Cerebellar nuclear complex (tissue), 1 donor: ENCODE data around the gene PLXNA3.

Experiments
- DNase-seq, 2 experiments: peaks; one replicate each; lab custom pipeline; 2025; lab: John Stamatoyannopoulos, UW

Gene PLXNA3

DNA sequence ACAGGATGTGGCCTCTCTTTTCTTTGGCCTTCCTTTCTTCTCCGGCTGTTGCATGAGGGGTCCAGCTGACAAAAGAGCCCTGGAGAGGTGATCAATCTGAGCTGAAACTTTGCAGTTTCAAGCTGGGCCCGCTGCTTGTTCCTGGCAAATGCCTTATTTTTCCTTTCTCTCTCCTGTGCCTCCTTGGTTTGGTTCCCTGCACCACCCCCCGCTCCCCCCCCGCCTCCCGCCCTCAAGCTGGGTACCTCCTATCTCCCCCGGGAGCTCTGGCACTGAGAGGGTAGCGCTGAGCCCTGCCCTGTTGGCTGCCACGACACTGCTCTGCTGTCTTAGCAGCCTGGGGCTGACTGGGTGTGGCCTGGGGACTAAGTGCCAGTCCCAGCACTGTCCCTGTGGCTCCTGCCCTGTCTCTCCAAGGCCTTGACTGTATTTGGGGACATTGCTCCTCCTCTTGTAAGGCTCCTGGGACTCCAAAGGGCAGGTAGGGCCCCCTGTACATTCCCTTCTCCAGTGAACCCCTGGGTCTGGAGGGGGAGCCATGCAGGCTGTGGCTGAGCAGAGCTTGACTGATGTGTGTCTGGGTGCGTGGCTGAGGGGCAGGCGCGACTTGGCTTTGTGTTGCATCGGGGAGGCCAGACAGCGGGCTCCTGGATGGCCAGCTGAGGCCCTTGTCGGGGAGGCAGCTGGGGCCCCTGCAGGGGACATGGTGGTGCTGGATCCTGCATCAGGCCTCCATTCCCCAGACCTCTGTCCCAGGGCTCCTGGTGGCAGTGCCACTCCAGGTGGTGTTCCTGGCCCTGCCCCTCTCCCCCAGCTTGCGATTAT, 1.1 kb downstream of the PLXNA3 start:
- DNase-seq: no peak

- DNase-seq: no peak
Measured at GRCh38 chrX:154459832-154460231, 1.8 kb downstream of the PLXNA3 start.

GRCh38 chrX:154460326-154460725, 2.2 kb downstream of the PLXNA3 start:
- no peak for DNase-seq

DNA sequence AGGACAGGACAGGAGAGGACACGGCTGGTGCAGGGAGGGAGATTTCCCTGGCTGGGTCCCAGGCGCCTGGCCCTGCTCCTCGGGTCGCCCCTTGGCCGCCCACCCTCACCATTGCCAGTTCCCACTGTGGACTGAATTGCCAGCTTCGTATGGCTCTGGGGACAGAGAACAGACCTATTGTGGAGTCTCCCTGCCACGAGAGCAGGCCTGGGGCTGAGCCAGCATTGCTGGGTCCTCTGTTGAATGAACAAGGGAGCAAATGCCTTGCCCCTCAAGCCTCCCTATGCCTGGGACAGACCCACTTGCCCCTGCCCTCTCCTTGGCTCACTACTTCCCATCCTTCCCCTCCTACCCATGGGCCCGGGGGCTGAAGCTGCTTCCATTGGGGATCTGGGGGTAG, 4.3 kb downstream of the PLXNA3 start:
- DNase-seq: no peak

DNA sequence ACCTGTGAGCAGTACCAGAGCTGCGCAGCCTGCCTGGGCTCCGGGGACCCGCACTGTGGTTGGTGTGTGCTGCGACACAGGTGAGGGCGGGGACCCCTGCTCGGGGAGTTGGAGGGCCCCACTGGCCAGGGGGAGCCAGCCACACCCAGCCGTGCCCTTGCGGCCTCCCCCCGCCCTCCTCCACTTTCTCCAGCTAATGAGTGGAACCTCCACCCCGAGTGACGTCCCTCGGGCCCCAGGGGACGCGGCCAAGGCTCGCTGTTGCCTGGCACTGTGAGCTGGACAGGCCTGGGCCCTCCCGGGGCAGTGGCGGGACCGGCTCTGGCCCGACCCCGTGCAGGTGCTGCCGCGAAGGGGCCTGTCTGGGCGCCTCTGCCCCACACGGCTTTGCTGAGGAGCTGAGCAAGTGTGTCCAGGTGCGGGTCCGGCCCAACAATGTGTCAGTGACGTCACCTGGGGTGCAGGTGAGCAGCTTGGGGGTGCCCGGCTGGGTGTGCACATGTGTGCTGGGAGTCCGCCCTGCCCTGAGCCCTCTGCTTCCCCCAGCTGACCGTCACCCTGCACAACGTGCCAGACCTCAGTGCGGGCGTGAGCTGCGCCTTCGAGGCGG, 5.6 kb downstream of the PLXNA3 start:
- DNase-seq: no peak

GRCh38 chrX:154464806-154465365, 6.8 kb downstream of the PLXNA3 start:
- DNase-seq: no peak

- DNase-seq: no peak
Measured at GRCh38 chrX:154465601-154466000, 7.5 kb downstream of the PLXNA3 start.

- no peak for DNase-seq
Measured at GRCh38 chrX:154466036-154466435, 8.0 kb downstream of the PLXNA3 start.

DNA sequence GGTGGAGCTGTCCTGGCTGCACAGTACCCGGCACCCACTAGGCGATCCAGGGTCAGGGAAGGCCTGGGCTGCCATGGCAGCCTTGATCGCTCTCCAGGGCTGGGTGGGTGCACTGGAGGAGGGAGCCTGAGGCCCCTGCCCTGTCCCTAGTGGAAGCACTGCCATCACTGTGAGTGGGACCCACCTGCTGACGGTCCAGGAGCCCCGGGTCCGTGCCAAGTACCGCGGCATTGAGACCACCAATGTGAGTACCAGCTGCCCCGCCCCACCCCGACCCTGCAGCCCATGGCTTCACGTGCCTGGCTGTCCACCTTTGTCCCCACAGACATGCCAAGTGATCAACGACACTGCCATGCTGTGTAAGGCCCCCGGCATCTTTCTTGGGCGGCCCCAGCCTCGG, 8.8 kb downstream of the PLXNA3 start:
- DNase-seq: no peak

DNA sequence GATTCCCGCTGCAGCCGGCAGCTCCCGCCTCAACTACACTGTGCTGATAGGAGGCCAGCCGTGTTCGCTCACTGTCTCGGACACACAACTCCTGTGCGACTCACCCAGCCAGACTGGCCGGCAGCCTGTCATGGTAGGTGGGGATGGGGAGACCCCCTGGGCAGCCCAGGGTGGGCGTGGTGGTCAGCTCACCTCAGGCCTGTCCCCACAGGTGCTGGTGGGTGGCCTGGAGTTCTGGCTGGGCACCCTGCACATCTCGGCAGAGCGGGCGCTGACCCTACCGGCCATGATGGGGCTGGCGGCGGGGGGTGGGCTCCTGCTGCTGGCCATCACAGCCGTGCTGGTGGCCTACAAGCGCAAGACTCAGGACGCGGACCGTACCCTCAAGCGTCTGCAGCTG, 9.5 kb downstream of the PLXNA3 start:
- no peak for DNase-seq

- DNase-seq: no peak
Measured at GRCh38 chrX:154468217-154468616, 10.1 kb downstream of the PLXNA3 start.

DNA sequence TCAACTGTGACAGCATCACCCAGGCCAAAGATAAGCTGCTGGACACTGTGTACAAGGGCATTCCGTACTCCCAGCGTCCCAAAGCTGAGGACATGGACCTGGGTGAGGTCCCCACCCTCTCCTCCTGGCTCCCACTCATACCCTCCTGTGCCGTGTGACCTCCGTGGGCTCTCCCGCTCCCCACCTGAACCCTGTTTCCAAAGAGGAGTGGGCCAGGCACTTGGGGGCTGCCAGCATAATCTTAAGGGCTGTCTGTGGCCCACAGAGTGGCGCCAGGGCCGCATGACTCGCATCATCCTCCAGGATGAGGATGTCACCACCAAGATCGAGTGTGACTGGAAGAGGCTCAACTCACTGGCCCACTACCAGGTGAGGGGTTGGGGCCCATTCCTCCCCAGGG, 11.0 kb downstream of the PLXNA3 start:
- DNase-seq: no peak

DNA sequence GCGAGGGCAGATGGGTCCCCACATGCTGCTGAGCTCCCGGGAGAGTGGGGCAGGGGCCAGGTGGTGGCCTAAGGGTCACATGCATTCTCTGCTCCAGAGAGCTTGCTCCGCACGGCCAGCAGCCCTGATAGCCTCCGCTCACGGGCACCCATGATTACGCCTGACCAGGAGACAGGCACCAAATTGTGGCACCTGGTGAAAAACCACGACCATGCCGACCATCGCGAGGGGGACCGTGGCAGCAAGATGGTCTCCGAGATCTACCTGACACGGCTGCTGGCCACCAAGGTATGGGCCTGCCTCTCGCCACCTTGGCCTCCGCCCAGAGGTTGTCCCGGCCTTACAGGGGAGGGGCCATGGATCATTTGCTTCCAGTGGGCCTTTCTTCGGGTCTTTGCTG, 11.8 kb downstream of the PLXNA3 start:
- DNase-seq: no peak

DNA sequence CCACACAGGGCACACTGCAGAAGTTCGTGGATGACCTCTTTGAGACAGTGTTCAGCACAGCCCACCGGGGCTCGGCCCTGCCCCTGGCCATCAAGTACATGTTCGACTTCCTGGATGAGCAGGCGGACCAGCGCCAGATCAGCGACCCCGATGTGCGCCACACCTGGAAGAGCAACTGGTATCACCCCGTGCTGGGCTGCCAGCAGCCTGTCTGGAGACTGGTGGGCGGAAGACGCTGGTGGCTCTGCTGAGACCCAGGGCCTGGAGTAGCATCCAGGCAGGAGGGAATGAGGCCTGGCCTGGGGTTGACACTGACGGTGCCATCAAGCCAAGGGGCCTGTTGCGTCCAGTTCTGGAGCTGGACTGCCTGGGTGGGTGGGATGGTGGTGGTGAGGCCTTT, 12.4 kb downstream of the PLXNA3 start:
- no peak for DNase-seq

GRCh38 chrX:154470914-154471568, 13.0 kb downstream of the PLXNA3 start:
- no peak for DNase-seq

GRCh38 chrX:154471839-154472684, 14.0 kb downstream of the PLXNA3 start:
- no peak for DNase-seq

DNA sequence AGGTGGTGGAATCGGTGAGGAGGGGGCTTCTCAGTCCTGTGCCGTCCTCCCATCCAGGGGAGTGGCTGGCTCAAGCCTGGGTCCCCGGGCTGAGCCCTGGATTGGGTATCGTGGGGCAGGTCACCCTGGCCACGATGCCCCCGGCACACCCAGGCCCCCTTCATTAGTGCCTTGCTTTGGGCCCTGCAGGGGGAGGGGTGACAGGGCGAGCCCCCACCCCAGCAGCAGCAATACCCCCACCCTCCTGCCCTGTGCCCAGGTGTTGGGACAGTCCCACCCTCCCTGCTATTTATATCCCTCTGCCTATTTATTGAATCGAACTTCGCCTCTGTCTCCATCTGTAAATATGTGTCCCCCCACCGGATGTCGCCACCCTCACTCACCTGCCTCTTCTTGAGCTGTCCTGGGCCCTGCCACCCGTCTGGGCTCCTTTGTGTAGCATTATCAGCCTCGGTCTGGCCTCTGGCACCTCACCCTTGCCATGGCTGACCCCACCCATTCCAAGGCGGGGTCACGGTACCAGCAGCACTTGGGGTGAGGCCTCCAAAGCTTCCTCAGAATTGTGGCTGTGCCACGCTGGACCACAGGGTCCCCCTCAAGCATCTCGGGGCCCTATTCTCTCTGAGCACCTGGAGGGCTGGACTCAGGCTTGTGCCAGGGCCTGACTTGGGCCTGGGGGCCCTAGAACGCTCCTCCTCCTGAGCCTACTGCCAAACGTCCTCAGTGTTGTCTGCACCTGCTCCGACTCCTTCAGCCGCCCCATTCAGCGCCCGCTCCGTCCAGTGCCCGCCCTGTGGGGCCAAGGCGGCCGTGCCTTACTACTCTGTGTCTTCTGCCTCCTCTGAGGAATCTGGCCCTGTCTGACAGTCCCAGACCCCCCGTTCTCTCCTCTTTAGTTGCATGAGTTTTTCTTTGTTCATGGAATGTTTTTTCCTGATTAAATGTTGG, 14.9 kb downstream of the PLXNA3 start:
- no peak for DNase-seq

DNA sequence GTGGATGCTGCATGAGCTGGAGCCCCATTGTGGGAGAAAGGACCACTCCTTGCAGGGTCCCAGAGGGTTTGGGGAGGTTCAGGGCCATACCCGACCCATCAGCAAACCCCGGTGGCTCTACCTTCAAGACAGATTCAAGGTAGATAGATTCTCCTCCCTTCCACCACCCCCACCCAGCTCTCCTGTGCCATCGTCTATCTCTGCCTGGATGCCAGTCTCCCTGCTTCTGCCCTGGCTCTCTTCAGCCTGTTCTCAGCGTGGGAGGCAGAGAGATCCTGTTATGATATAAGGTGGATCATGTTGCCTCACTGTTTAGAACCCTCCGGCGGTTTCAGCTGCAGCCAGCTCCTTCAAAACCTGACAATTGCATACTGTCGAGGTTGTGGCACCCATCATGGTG, 15.6 kb downstream of the PLXNA3 start:
- DNase-seq: no peak

DNA sequence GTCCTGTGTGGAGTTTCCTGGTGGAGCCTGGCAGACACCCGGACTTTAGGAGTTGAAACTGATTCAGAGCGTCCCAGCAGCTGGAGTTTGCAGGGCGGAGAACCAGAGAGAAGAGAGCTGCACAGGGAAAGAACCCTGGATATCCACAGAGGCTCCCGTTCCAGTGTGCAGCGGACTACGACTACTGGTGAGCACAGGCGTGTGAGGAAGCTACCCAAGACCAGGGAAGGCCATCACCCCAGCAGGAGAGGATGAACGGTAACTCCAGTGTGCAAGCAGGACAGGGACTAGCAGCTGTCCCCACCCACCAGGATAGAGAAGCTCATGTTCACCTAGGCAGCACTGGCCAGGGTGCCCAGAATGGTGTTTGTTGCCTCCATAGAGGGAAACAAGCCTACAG, 18.7 kb downstream of the PLXNA3 start:
- no peak for DNase-seq

- DNase-seq: no peak
Measured at GRCh38 chrX:154477891-154478477, 19.9 kb downstream of the PLXNA3 start.
